Endodermal cell (in vitro differentiated cells): ENCODE results near the gene COMMD6. TPM values are rescaled to one million over a fixed set of nuclear protein-coding genes. Genes with fewer than 3 reads are reported as not detected.
A peak's percentile ranks its signal among the peaks of the same experiment; 100 is the strongest.

Source experiments
- DNase-seq: peaks from one replicate; pipeline ENCODE4 v3.0.0-alpha.2; 2017
- H3K27ac ChIP-seq: 2 replicates; pipeline ENCODE4 v1.5.1; 2013; ENCODE audit warnings: mild to moderate bottlenecking, low read depth, low read length, moderate library complexity
- H3K27me3 ChIP-seq: 2 replicates; pipeline ENCODE4 v1.6.1; 2013; ENCODE audit warnings: mild to moderate bottlenecking, low read length, moderate library complexity; ENCODE audit not compliant: insufficient read depth, control insufficient read depth, poor library complexity, severe bottlenecking
- H3K36me3 ChIP-seq: 2 replicates; pipeline ENCODE4 v1.7.0; 2013; ENCODE audit warnings: mild to moderate bottlenecking, low read length, moderate library complexity; ENCODE audit not compliant: control insufficient read depth, insufficient read depth
- H3K4me1 ChIP-seq: one replicate; pipeline ENCODE4 v1.7.0; 2013; ENCODE audit warnings: low read length; ENCODE audit not compliant: control insufficient read depth, insufficient read depth
- H3K4me3 ChIP-seq: 2 replicates; pipeline ENCODE4 v1.5.1; 2013; ENCODE audit warnings: mild to moderate bottlenecking, low read length, moderate library complexity
- H3K9ac ChIP-seq: 2 replicates; pipeline ENCODE4 v1.6.1; 2013; ENCODE audit warnings: mild to moderate bottlenecking, low read length, moderate library complexity; ENCODE audit not compliant: poor library complexity, severe bottlenecking; ENCODE audit errors: extremely low read depth
- H3K9me3 ChIP-seq: 2 replicates; pipeline ENCODE4 v1.6.1; 2013; ENCODE audit warnings: mild to moderate bottlenecking, low read length, moderate library complexity; ENCODE audit not compliant: control insufficient read depth
- H3K27ac Mint-ChIP-seq: 2 replicates; pipeline ENCODE4 v1.8.0; 2020; ENCODE audit warnings: mixed read lengths
- H3K27me3 Mint-ChIP-seq: 2 replicates; pipeline ENCODE4 v1.8.0; 2021; ENCODE audit warnings: mild to moderate bottlenecking, mixed read lengths; ENCODE audit not compliant: insufficient read depth
- H3K36me3 Mint-ChIP-seq: 2 replicates; pipeline ENCODE4 v1.8.0; 2020; ENCODE audit warnings: low read depth, mixed read lengths
- H3K4me1 Mint-ChIP-seq: 2 replicates; pipeline ENCODE4 v1.8.0; 2020; ENCODE audit warnings: mixed read lengths
- H3K4me3 Mint-ChIP-seq: 2 replicates; pipeline ENCODE4 v1.8.0; 2020; ENCODE audit warnings: mild to moderate bottlenecking, moderate library complexity, mixed read lengths
- H3K9me3 Mint-ChIP-seq: 2 replicates; pipeline ENCODE4 v1.8.0; 2020; ENCODE audit warnings: mild to moderate bottlenecking, mixed read lengths
- CTCF ChIP-seq: fragments of 200-600 bp; sonication (generic); conservative IDR thresholded peaks from 2 replicates; pipeline ENCODE4 v1.5.0; 2021; ENCODE audit warnings: antibody characterized with exemption, mild to moderate bottlenecking
- WGBS, 2 experiments: methylation state at CpG; one replicate each; pipeline versions ENCODE4 v1.1.5 to v1.1.7; 2013; ENCODE audit warnings: missing lambda C conversion rate in 2 of 2, mixed read lengths in 1 of 2; ENCODE audit not compliant: insufficient coverage in 1 of 2, insufficient read length in 1 of 2; 5-methylcytosine and 5-hydroxymethylcytosine counted together
- long read RNA-seq, 4 experiments: library from polyadenylated mRNA in 2 of 4; library from RNA in 1 of 4; library from capped mRNA in 1 of 4; stranded (forward) in 3 of 4; unstranded in 1 of 4; transcript quantifications; one replicate each; pipeline ENCODE4 v2.0.0, GENCODE V29; 2020 to 2021; ENCODE audit warnings: inconsistent platforms in 1 of 4
- polyA plus RNA-seq, 2 experiments: library from polyadenylated mRNA; stranded (reverse); fragments of 50-300 nt; gene quantifications; one replicate each; pipeline ENCODE4 v1.2.3, GENCODE V29; 2013
- total RNA-seq, 2 donors: library from RNA; stranded (reverse); fragmentation: NEBNext Ultra II Directional in 1 of 2; extraction: Animal tissue kit (Norgen Biotek cat#: 25700) in 1 of 2; gene quantifications; 2 replicates in 1 of 2; 3 replicates in 1 of 2; pipeline ENCODE4 v1.2.1, GENCODE V29; 2021

The COMMD6 gene
- 100 to 1,000 TPM; 119 to 128 TPM for total RNA-seq
- polyA plus RNA-seq (2013, experiment 1 of 2) = 233 TPM
- polyA plus RNA-seq (2013, experiment 2 of 2) = 219 TPM
- long read RNA-seq, experiment 1, partial matches to known transcripts = 37 of 55 reads
- long read RNA-seq, experiment 1, other reads (novel, unspliced or antisense) = 17 of 55 reads
- long read RNA-seq, experiment 2 = 0 reads
- long read RNA-seq, experiment 3, partial matches to known transcripts = 3 of 4 reads
- long read RNA-seq, experiment 3, other reads (novel, unspliced or antisense) = 1 of 4 reads
- long read RNA-seq, experiment 4 = 0 reads

- Histone ChIP-seq H3K27me3 (no peaks in the 10 kb centered on the region), H3K36me3 (peaks cover 32% of the 10 kb centered on the region), H3K4me1 (no peaks in the 10 kb centered on the region), H3K4me3 (peak within 1 kb of the TSS; percentile 96), H3K27ac (peak within 1 kb of the TSS; percentile 67), H3K9me3 (no peaks in the 10 kb centered on the region), H3K9ac (peak within 1 kb of the TSS; percentile 77)
- DNase-seq = peak; percentile 96
- Mint-ChIP-seq H3K27ac (peak within 1 kb of the TSS; percentile 96), H3K4me3 (peak within 1 kb of the TSS; percentile 98), H3K36me3 (peaks cover 26% of the 10 kb centered on the region), H3K27me3 (peaks cover 2% of the 10 kb centered on the region), H3K4me1 (peaks cover 19% of the 10 kb centered on the region), H3K9me3 (peaks cover 8% of the 10 kb centered on the region)
- peak; percentile 45 for TF ChIP-seq CTCF
- 1 to 2% methylated on average over 23 to 51 of the region's 51 CpGs for WGBS, 2 experiments
Measured at GRCh38 chr13:75537401-75538365, at the start of gene COMMD6. Gene COMMD6 (minus strand): TSS chr13:75537841. CDS start chr13:75537805, 36 bp downstream.

GRCh38 chr13:75585153-75585552, 47.5 kb upstream of the COMMD6 start:
- Mint-ChIP-seq H3K27me3 (no peaks in the 10 kb centered on the region), H3K4me1 (peaks cover 11% of the 10 kb centered on the region), H3K36me3 (peaks cover 27% of the 10 kb centered on the region), H3K4me3 (no peak overlapping the region), H3K9me3 (peaks cover 18% of the 10 kb centered on the region), H3K27ac (no peak overlapping the region)
- Histone ChIP-seq H3K9me3 (peaks cover 17% of the 10 kb centered on the region), H3K4me1 (no peaks in the 10 kb centered on the region), H3K4me3 (no peak overlapping the region), H3K27me3 (no peaks in the 10 kb centered on the region), H3K9ac (no peak overlapping the region), H3K36me3 (peaks cover 6% of the 10 kb centered on the region), H3K27ac (no peak overlapping the region)
- TF ChIP-seq CTCF = no peak
- DNase-seq = no peak

- no peak overlapping the region for H3K27ac Mint-ChIP-seq
- no peak overlapping the region for H3K4me3 Mint-ChIP-seq
- H3K4me1 ChIP-seq = no peaks in the 10 kb centered on the region
- TF ChIP-seq CTCF = no peak
- H3K36me3 Mint-ChIP-seq = peaks cover 22% of the 10 kb centered on the region
- H3K27me3 ChIP-seq = no peaks in the 10 kb centered on the region
- no peak overlapping the region for H3K4me3 ChIP-seq
- H3K4me1 Mint-ChIP-seq = peaks cover 11% of the 10 kb centered on the region
- no peak overlapping the region for H3K27ac ChIP-seq
- H3K36me3 ChIP-seq = peaks cover 6% of the 10 kb centered on the region
- H3K27me3 Mint-ChIP-seq = no peaks in the 10 kb centered on the region
- H3K9me3 ChIP-seq = peaks cover 17% of the 10 kb centered on the region
- peaks cover 18% of the 10 kb centered on the region for H3K9me3 Mint-ChIP-seq
- H3K9ac ChIP-seq = no peak overlapping the region
- no peak for DNase-seq
Measured at GRCh38 chr13:75583091-75583490, 45.5 kb upstream of the COMMD6 start.
